HG02884 (cell line): ENCODE results near the gene AFAP1L1.
A peak's percentile ranks its signal among the peaks of the same experiment; 100 is the strongest.
"Not testable (repeated sequence)": the region's sequence is repeated elsewhere in the genome, so short reads cannot be mapped to it uniquely, and the experiment has no call there.

Source experiments
- ATAC-seq: cut with Tn5 transposase; IDR thresholded peaks from one replicate; pipeline ENCODE4 v1.9.1; 2021; ENCODE audit warnings: mild to moderate bottlenecking, moderate library complexity; ENCODE audit not compliant: unreplicated experiment

Gene AFAP1L1

GRCh38 chr5:149260761-149261160 is 10.9 kb upstream of the AFAP1L1 start:
- no peak for ATAC-seq

GRCh38 chr5:149261246-149261645 is 10.4 kb upstream of the AFAP1L1 start:
- ATAC-seq, result no peak

GRCh38 chr5:149262315-149262714 is 9.3 kb upstream of the AFAP1L1 start:
- no peak for ATAC-seq

- peak; percentile 72 for ATAC-seq
These were observed 7.1 kb upstream of the AFAP1L1 start for GRCh38 chr5:149264439-149265067.

GRCh38 chr5:149265068-149265465 is 6.6 kb upstream of the AFAP1L1 start:
- ATAC-seq, result no peak

- ATAC-seq, result no peak
These were observed 6.1 kb upstream of the AFAP1L1 start for GRCh38 chr5:149265597-149265996.

- no peak for ATAC-seq
These were observed 4.3 kb upstream of the AFAP1L1 start for GRCh38 chr5:149267241-149267973.

GRCh38 chr5:149268928-149269557 is 2.6 kb upstream of the AFAP1L1 start:
- peak; percentile 49 for ATAC-seq

GRCh38 chr5:149271195-149271715 is 404 bp upstream of the AFAP1L1 start:
- ATAC-seq, result no peak

GRCh38 chr5:149272781-149273180 is 1.1 kb downstream of the AFAP1L1 start:
- ATAC-seq, result not testable (repeated sequence)

GRCh38 chr5:149273237-149273636 is 1.6 kb downstream of the AFAP1L1 start:
- no peak for ATAC-seq

GRCh38 chr5:149273950-149274349 is 2.3 kb downstream of the AFAP1L1 start:
- no peak for ATAC-seq

GRCh38 chr5:149274939-149275338 is 3.3 kb downstream of the AFAP1L1 start:
- no peak for ATAC-seq

GRCh38 chr5:149277801-149278200 is 6.1 kb downstream of the AFAP1L1 start:
- ATAC-seq, result no peak

- no peak for ATAC-seq
These were observed 7.0 kb downstream of the AFAP1L1 start for GRCh38 chr5:149278451-149279210.

GRCh38 chr5:149279661-149280060 is 8.0 kb downstream of the AFAP1L1 start:
- ATAC-seq, result no peak

- ATAC-seq, result no peak
These were observed 8.5 kb downstream of the AFAP1L1 start for GRCh38 chr5:149280124-149280523.

GRCh38 chr5:149280802-149281201 is 9.1 kb downstream of the AFAP1L1 start:
- no peak for ATAC-seq

GRCh38 chr5:149282027-149282965 is 10.6 kb downstream of the AFAP1L1 start:
- no peak for ATAC-seq

- no peak for ATAC-seq
These were observed 11.3 kb downstream of the AFAP1L1 start for GRCh38 chr5:149282966-149283332.
